Stimulated activated CD8-positive, alpha-beta memory T cell treated with anti-CD3 and anti-CD28 coated beads, Interleukin-4, amount 100 ng/mL, for 1 hour (primary cell): ENCODE measurements around the gene CCDC50.

Experiments used
- DNase-seq, 2 donors: peaks; one replicate each; pipeline ENCODE4 v3.0.0-alpha.2; 2020; ENCODE audit warnings: low read depth in 2 of 2, low spot score in 1 of 2

CCDC50 gene

GRCh38 chr3:191345334-191345733 is 16.1 kb downstream of the CCDC50 start:
- DNase-seq, result no peak

- DNase-seq, result no peak
Observed at GRCh38 chr3:191347228-191347627, 18.0 kb downstream of the CCDC50 start.

GRCh38 chr3:191348098-191348497 is 18.9 kb downstream of the CCDC50 start:
- DNase-seq, result no peak

- no peak for DNase-seq
Observed at GRCh38 chr3:191350396-191351090, 21.3 kb downstream of the CCDC50 start.

- DNase-seq, result no peak
Observed at GRCh38 chr3:191352014-191352413, 22.8 kb downstream of the CCDC50 start.

- no peak for DNase-seq
Observed at GRCh38 chr3:191353022-191353777, 24.0 kb downstream of the CCDC50 start.

- no peak for DNase-seq
Observed at GRCh38 chr3:191355406-191355805, 26.2 kb downstream of the CCDC50 start.

GRCh38 chr3:191356631-191357439 is 27.6 kb downstream of the CCDC50 start:
- no peak for DNase-seq

GRCh38 chr3:191357909-191358308 is 28.7 kb downstream of the CCDC50 start:
- no peak for DNase-seq

GRCh38 chr3:191358929-191359328 is 29.7 kb downstream of the CCDC50 start:
- no peak for DNase-seq

GRCh38 chr3:191360620-191361019 is 31.4 kb downstream of the CCDC50 start:
- DNase-seq, result no peak

GRCh38 chr3:191361456-191361855 is 32.3 kb downstream of the CCDC50 start:
- no peak for DNase-seq

- no peak for DNase-seq
Observed at GRCh38 chr3:191362037-191362436, 32.8 kb downstream of the CCDC50 start.

- no peak for DNase-seq
Observed at GRCh38 chr3:191362524-191363090, 33.4 kb downstream of the CCDC50 start.

- no peak for DNase-seq
Observed at GRCh38 chr3:191363221-191363620, 34.0 kb downstream of the CCDC50 start.

- DNase-seq, result no peak
Observed at GRCh38 chr3:191366675-191367074, 37.5 kb downstream of the CCDC50 start.

GRCh38 chr3:191368755-191369615 is 39.8 kb downstream of the CCDC50 start:
- no peak for DNase-seq

GRCh38 chr3:191369616-191370010 is 40.4 kb downstream of the CCDC50 start:
- DNase-seq, result no peak

- DNase-seq, result no peak
Observed at GRCh38 chr3:191372122-191372521, 42.9 kb downstream of the CCDC50 start.

- no peak for DNase-seq
Observed at GRCh38 chr3:191373327-191373726, 44.1 kb downstream of the CCDC50 start.
